HS-27A (cell line): ENCODE results near the gene NADSYN1.

Experiments
- DNase-seq: peaks from one replicate; pipeline ENCODE4 v3.0.0-alpha.2; 2012; ENCODE audit warnings: low read depth, missing footprints

Gene NADSYN1

DNA sequence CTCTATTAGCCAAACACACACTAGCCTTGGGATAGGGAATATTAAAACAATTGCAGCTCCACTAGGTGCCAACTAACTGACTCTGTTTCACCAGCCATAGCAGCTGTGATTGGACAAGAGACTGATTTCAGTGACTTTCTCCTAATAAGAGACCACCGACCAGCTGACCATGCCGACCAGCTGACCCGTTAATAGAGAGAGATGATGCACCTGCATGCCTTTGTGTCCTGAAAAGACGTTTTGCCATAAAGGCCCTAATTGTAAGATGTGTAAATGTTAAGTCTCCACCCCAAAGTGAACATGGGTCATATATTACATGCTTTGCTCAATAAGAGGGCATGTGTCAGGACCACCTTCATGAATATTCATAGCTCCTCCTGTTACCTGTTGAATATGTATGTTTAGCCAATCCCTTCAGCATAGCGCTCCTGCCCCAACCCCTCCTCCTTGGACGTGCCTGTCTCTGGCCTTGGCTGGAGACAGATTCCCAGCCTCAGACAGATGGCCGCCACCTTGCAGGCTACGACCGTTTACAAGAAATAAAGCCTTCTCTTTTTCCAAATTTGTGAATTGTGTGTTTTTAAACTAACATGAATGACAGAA lies 1.3 kb upstream of the NADSYN1 start:
- no peak for DNase-seq

- no peak for DNase-seq
Observed at GRCh38 chr11:71452199-71453036, 585 bp upstream of the NADSYN1 start.

DNA sequence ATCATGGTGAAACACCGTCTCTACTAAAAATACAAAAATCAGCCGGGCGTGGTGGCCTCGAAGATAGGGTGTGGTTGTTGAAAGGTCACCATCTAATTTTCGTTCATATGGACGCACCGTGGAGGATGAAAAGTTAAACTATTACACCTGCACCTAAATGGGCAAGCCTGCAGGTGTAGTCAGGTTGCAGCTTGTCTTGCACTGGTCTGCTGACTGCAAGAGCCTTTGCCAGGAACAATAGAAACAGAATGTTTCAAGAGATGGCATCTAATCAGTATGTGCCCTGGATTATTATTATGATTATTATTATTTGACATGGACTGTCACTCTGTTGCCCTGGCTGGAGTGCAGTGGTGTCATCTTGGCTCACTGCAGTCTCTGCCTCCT lies 908 bp downstream of the NADSYN1 start:
- no peak for DNase-seq

- no peak for DNase-seq
Observed at GRCh38 chr11:71454470-71455113, 1.6 kb downstream of the NADSYN1 start.

- no peak for DNase-seq
Observed at GRCh38 chr11:71456294-71456693, 3.3 kb downstream of the NADSYN1 start.

DNA sequence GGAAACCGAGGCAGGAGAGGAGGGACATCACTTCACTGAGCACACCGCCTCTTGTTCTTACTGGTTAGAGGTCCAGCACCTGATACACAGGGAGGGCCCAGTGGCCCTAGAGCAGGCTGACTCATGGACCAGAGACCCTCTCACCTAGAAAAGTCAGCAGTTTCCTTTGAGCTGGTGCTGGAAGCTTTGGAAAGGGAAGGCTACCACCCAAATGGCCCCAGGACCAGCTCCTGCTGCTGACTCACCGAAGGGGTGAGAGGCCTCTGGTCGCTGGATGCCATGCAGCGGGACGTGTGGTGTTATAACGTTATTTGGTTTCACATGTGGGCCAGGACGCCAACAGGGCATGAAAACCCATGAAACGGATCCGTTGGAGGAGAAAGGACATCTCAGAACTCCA lies 3.8 kb downstream of the NADSYN1 start:
- no peak for DNase-seq

- no peak for DNase-seq
Observed at GRCh38 chr11:71458146-71459070, 5.4 kb downstream of the NADSYN1 start.

DNA sequence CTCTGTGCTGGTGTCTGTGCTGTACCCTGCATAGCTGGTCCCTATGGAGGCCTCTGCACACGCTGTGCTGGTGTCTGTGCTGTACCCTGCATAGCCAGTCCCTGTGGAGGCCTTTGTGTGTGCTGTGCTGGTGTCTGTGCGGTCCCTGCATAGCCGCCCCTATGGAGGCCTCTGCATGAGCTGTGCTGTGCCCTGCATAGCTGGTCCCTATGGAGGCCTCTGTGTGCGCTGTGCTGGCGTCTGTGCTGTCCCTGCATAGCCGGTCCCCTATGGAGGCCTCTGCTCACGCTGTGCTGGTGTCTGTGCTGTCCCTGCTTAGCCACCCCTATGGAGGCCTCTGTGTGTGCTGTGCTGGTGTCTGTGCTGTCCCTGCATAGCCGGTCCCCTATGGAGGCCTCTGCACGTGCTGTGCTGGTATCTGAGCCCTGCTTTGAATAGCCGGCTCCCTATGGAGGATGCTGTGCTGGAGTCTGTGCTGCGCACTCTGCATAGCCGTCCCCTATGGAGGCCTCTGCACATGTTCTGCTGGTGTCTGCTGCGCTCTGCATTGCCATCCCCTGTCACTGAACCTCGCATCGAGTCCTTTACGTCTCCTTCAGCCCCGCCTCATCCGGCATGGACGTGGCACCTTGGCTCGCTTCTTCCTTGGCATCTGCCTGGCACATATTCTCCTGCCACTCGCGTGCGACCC lies 6.2 kb downstream of the NADSYN1 start:
- DNase-seq, result no peak

DNA sequence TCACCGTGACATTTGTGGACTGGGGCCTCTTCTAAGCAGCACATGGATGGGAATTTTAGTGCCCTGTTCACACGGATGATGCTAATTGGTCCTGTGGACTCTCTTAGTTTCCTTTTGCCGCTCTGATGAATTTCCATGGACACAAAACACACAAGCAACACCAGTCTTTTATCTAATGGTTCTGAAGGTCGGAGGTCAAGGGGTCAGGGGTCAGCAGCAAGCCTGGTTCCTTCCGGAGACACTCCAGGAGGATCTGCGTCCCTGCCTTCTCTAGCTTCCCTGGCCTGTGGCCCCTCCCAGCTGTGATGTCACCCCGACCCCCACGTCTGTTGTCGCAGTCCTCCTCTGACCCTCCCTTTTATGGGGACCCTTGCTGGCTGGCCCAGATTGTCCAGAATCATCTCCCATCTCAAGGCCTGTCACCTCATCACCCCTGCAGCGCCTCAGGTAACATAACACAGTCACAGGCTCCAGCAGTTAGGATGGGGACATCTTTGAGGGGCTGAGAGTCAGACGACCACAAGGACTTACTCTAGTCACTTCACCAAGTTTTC lies 6.8 kb downstream of the NADSYN1 start:
- DNase-seq, result no peak

DNA sequence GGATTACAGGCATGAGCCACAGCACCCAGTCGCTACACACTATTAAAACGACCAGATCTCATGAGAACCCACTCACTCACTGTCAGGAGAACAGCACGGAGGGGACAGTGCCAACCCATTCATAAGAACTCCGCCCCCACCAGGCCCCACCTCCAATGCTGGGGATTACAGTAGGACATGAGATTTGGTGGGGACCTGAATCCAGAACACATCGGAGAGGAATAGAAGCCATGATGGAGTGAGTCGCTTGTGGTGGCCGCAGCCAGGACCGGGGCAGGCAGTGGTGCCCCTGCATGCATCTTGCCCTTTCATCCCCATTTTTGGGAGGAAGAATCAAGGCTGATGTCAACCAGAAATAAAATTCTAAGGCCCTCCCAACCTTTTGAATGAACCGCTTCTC lies 8.7 kb downstream of the NADSYN1 start:
- no peak for DNase-seq

- no peak for DNase-seq
Observed at GRCh38 chr11:71462726-71463125, 9.7 kb downstream of the NADSYN1 start.

DNA sequence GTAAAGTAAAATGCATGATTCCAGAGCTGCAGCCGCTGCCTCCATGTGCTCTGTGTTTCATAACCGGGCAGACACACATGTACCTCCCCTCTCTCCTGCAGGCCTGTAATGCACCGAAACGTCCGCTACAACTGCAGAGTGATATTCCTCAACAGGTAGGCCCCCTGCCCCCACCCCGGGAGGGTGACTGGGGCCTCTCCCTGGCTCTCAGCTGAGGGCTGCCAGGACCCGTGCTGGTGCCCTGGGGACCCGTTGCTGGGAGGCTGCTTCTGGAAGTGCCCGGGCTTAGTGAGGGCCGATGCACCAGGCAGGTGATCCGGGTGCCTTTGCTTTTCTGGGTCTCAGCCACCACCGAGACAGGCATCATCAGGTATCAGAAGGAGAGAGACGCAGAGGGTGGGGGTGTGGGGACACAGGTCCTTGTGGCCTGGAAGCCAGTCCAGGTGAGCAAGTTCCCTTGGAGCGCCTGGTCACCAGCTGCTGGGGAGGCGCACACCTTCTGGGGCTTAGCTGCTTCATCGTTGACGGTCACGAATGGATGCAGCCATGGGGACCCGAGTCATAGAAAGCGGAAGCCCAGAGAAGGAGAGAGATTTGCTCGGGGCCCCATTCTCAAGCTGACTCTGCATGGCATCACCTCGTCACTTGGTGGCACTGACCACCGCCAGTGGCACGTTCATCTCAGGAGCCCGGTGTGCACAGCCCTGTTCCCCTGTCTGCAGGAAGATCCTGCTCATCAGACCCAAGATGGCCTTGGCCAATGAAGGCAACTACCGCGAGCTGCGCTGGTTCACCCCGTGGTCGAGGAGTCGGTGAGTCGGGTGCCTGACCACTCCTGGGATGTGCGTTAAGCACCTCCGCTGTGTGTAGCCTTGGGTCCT lies 10.6 kb downstream of the NADSYN1 start:
- DNase-seq, result no peak

- DNase-seq, result no peak
Observed at GRCh38 chr11:71465054-71465453, 12.1 kb downstream of the NADSYN1 start.

GRCh38 chr11:71466358-71466757 lies 13.4 kb downstream of the NADSYN1 start:
- DNase-seq, result no peak

DNA sequence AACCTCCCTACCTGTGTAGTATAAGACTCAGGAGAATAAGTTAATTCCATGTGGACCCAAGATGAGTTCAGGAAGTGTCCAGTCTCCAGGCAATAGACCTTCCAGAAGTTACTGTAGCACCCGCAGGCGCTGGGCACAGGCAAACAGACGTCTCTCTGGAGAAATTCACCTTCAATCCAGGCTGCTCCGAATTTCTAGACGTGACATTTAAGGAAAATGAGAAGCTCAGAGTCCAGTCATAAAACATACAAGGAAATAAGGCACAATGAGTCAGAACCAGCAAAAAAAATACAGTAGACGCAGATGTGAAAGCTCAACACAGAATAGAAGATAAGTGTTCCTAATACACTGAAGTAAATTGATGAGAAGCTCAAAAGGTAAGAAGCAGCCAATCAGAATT lies 14.2 kb downstream of the NADSYN1 start:
- no peak for DNase-seq

- no peak for DNase-seq
Observed at GRCh38 chr11:71470946-71471345, 17.9 kb downstream of the NADSYN1 start.

GRCh38 chr11:71472357-71472885 lies 19.4 kb downstream of the NADSYN1 start:
- DNase-seq, result no peak

DNA sequence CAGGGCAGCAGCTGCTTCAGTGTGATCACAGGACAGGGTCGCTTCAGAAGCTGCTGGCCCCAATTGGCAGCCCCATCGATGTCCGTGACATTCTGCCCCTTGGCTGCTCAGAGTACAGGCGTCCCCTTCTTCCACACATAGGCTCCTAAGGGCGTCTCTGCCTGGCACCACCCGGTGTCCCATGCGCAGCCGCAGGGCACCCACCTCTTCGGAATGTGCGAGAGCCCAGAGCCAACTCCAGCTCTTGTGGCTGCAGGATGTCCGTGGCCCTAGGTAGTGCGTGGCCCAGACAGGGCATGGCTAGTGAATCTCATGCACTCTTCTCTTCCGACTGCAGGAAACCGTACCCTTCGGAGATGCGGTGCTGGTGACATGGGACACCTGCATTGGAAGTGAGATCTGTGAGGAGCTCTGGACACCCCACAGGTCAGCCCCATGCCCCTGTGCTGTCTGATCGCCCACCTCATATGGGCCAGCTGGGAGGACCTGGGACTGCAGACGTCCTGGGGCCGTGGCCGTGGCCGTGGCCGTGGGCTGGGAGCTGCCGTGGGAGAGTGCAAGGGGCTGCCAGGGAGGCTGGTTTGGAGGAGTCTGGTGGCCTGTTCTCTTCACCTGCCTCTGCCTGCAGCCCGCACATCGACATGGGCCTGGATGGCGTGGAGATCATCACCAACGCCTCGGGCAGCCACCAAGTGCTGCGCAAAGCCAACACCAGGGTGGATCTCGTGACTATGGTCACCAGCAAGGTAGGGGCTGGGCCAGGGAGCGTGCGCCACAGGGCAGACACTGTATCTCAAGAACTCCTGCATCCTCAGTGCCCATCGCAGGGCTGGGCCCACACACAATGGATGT lies 20.2 kb downstream of the NADSYN1 start:
- DNase-seq, result no peak

DNA sequence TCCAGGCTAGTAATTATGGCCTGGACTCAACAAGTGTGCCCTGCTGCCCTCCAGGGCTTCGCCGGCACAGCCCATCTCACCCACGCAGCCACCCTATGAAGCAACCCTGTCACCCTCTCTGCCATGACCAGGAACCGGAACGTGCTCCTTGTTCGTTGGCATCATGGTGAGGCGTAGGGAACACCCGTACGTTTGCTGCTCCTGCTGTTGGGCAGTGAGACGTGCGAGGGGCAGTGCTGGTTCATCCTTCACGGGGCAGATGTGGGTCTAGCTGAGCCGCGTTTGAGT lies 20.7 kb downstream of the NADSYN1 start:
- no peak for DNase-seq
